HG03469 (cell line): ENCODE measurements around the gene SLC2A5.
"Not testable (repeated sequence)": the region's sequence is repeated elsewhere in the genome, so short reads cannot be mapped to it uniquely, and the experiment has no call there.

ENCODE experiments used
- ATAC-seq: cut with Tn5 transposase; IDR thresholded peaks from one replicate; pipeline ENCODE4 v1.9.1; 2021; ENCODE audit warnings: mild to moderate bottlenecking, moderate library complexity, moderate number of reproducible peaks; ENCODE audit not compliant: unreplicated experiment

SLC2A5 gene

DNA sequence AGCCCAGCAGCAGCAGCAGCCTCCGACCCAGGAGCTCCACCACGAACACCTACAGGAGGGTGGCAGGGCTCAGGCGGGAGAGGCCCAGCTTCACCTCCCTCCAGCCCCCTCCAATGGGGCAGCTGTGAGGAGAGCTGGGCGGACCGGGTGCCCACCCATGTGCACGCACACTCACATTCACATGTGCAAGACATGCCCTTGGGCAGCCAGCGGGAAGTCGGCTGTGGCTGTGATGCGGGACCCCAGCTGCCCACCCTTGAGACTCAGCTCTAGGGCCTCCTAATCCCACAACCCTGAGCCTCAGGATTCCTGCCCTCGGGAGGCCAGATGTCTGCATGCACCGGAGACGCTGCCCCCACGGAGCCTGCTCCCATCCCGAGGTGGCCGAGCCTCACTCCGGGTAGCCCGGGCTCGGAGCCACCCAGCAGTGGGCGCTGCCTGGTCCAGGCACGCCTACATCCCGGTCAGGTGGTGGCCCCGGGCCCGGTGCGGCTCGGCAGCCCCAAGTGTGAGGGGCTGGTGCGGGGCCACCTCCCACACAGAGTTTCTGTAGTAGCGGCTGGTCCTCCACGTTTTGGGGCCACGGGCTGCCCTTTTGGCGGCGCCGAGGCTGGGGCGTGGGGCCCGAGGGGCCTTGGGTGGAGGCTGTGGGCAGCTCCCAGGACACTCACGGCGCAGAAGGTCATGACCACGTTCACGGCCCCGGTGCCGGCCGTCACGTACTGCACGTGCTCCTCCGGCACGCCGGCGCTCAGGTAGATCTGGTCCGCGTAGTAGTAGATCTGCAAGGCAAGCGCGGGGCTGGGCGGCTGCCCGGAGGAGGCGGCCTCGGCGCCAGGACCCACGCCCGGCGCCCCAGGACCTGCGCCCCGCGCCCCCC is 30.3 kb downstream of the SLC2A5 start:
- no peak for ATAC-seq

DNA sequence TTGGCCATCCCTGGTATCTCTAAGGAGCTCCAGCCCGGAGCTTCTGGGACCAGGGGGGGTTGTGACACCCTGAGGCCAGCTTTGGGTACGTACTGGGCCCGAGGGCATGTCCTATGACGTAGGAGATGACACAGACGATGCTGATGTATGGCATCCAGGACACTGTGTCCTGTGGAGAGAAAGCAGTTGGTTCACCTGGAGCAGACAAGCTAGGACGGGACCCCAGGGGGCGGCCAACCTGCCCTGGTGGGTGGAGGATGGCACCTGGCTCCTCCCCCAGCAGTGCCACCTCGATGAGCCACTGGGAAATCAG is 31.1 kb downstream of the SLC2A5 start:
- ATAC-seq = no peak

DNA sequence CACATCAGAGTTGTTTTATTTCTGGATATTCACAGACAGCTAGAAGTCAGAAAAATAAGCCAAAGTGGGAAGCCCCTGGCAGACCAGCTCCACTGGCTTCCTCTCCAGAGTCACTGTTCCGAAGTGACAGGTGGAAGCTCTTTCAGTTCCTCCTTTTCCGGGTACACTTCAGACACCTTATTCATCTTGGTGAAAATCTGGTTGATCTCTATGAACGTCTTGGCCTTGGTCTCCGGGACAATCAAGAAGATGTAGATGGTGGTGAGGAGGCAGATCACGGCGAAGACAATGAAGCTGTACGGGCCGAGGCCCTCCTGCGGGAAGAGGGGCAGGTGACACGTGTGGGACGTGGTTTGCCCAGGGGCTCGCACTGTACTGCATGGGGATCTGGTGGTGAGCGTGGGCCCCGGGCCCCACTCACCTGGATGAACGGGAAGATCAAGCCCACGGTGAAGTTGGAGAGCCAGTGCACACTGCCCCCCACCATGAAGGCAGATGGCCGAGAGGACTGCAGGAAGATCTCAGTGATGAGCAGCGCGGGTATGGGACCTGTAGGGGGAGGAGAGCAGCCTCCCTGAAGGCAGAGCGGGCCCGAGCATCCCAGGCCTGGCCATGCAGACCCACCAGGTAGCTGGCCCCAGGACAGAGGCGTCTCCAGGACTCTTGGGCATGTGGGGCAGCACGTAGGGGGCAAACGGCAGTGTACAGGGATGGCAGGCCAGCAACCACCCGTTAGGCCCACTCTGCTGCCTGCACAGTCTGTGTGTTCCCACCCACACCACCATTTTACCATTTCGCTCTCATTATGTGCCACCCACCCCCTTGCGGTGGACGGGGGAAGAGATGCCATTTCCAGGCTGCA is 31.7 kb downstream of the SLC2A5 start:
- ATAC-seq = no peak

DNA sequence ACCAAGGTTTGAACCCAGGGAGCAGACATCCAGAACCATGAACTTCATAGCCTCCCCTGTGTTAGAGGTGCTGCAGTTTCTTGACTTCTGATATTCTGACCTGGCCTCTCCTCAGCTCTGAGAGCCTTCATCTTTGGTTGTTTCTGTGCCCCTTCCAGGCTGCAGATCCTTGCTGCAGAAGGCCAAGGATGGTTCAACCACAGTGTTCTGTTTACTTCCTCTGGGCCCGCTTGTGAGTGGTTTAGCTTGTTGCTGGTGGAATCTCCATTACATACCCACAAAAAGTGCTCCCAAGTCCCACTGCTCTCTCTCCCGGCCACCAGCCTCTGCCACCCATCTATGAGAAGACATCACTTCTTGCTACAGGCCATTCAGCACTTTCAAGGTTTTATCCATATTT is 34.2 kb downstream of the SLC2A5 start:
- ATAC-seq = no peak

DNA sequence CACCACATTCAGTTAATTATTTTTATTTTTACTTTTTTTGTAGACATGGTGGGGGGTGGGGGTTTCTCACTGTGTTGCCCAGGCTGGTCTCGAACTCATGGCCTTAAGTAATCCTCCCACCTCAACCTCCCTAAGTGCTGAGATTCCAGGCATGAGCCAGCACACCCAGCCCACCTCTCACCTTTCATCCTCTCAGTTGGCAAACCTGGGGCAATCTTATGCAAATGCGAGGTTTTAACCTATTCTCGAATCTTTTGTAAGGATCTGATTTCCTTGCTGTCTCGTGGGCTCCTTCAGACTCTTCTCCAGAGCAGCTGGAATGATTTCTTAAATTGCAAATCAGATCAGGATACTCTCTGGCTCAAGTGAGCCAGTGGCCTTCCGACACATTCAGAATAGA is 36.1 kb downstream of the SLC2A5 start:
- no peak for ATAC-seq

DNA sequence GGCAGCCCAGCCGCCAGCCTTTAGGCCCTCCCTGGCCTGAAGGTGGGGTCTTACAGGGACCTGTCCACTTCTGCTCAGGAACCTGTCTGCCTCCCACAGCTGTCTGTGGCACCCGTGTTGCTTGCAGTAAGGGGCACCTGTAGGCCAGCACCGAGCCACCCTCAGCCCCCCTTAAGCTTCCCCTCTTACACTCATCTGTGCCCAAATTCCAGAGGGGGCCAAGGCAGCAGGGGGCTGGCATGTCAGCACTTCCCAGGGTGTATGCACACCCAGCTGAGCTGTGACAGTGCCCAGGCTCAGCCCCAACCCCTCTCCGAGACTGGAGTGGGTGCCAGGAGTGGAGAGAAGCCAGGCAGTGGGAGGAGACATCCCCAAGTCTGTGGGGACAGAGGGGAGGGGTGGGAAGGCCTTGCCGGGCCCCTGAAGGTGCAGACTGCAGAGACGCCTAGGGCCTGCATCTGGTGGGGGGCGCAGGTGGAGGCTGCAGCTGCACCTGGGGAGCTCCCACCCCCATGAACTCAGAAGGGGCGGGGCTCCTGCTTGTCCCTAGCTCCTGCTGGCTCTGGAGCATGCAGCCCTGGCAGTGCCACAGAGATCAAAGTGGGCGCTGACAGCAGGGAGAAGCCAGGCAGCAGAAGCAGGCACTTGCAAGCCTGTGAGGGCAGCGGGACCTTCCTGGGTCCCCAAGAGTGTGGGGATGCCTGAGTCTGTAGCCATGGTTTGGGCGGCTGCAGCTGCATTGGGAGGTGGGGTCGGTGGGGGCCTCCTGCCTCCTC is 37.8 kb downstream of the SLC2A5 start:
- ATAC-seq = no peak

DNA sequence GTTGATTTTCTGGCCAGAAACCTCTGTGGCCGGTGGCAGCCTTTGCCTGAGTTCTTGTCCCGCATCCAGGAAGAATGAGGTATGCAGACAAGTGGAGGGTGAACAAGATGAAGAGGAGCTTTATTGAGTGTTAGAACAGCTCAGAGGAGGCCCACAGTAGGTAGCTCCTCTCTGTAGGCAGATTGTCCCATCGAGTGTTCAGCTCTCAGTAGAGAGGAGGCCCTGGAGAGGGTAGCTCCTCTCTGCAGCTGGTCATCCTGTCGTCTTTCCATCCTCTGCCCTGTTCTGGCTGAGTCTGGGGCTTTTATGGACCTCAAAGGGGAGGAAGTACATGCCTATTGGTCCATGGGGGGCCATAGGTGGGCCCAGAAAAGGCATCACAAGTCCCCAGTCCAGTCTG is 38.4 kb downstream of the SLC2A5 start:
- not testable (repeated sequence) for ATAC-seq

DNA sequence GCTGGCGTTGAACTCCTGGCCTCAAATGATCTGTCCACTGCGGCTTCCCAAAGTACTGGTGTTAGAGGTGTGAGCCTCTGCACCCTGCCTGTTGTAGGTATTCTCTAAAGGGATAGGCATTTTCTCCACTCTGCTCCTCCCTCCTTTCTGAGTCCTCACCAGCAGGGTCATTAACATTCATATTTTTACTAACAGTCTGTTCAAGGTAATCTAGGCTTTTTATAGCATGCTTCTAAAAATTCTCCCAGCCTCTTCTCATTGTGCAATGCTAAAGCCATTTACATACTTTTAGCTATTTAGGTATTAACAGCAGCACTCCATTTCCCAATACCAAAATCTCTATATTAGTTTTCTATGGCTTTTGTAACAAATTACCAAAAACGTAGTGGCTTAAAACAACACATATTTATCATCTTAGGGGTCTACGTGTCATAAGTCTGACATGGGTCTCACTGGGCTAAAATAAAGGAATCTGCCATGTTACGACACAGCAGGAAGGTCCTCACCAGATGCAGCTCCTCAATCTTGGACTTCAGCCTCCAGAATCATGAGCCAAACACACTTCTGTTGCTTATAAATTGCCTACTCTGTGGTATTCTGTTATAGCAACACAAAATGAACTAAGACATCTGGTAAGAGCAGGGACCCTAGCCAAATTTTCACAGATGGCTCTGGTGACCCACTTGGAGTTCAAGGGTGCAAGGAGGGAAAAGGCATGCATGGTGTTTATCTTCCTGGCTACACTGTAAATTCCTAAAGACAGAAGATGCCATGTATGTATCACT is 40.3 kb downstream of the SLC2A5 start:
- no peak for ATAC-seq

DNA sequence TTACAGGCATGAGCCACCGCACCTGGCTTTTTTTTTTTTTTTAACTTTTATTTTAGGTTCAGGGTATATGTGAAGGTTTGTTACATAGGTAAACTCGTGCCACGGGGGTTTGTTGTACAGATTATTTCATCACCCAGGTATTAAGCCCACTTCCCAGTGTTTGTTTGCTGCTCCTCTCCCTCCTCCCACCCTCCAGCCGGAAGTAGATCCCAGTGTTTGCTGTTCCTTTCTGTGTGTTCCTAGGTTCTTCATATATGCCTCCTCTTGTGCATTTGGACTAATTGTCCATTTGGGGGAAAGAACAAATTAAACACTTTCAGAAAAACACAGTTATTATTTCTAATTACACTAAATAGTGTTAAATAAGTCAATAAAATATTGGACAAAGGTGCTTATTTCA is 42.1 kb downstream of the SLC2A5 start:
- ATAC-seq = no peak

DNA sequence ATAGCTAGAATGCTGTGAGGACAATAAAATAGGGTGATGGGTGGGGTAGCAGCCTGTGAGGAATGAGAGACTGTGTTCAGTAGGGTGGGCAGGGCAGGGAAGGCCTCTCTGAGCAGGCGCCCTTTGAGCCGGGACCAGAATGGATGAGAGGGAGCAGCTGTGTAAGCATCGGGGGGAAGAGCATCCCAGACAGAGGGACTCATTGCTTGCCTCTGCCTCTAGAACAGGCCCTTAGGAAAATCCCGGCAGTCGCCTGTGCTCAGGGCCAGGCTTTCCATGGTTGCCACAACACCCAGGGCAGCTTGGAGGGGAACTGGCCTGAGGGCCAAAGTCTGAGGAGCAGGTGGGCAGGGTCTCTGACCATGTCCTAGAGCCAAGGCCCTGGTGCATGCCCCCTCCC is 44.0 kb downstream of the SLC2A5 start:
- no peak for ATAC-seq

DNA sequence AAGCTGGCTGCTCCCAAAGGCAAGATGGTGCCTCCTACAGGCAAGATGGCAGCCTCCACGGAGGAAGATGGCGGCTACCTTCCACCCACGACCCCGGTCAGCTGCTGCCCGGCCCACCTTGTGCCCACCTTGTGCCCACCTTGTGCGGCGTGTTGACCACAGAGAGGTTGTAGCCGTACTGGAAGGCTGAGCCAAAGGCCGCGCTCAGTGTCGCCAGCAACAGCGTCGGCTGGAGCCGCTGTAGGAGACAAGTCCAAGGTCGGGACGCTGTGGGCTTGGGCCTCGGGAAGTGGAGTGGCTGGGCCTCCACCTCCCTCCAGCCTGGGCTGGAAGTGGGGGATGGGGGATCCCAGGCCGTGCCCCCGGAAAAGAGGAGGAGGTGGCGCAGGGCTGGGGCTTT is 44.6 kb downstream of the SLC2A5 start:
- no peak for ATAC-seq

DNA sequence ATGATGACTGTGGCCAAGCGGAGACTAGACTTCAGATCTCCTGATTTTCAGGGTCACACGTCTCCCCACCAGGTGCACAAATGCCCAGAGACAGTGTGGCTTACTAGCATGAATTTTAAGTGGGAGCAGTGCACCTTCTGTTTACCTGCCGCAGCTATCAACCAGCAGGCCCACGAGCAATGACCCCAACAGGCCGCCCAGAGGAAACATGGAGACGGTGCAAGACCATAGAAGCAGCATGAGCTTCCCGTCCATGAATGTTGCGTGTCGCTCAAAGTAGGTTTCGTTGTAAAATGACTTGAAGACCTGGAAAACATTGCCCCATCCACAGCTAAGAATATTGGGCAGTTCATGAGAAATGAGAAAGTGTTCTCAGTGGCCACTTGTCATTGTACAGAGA is 46.7 kb downstream of the SLC2A5 start:
- no peak for ATAC-seq

DNA sequence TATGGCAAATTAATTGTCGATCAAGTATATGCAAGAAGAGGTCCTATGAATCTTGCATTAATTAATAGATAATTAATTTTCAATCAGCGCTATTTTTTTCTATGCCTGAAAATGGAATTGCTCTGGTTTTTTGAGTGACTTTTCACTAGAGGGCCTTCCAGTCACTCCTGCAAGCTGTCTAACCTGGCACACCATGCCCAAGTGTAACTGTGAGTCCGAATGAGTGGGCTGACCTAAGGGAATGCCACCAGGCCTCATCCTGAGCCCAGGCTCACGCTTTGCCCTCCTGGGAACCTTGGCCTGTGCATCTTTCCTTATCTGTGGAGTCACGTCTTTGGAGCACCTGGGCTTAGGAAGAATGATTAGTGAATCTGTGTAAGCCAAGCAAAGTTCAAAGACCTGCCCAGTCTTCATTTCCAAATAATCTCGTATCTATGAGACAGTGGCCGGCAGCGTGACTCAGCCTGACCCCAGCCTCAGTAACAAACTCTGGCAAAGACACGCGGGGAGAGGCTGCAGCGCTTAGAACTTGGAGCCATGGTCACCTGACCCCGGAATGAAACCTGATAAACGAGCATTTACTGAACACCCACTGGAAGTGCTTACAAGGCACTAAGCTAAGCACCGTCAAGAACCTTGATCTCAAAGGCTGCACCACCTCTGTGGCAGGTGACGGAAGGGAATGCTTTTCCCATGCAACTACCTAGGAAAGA is 47.3 kb downstream of the SLC2A5 start:
- ATAC-seq = not testable (repeated sequence)

DNA sequence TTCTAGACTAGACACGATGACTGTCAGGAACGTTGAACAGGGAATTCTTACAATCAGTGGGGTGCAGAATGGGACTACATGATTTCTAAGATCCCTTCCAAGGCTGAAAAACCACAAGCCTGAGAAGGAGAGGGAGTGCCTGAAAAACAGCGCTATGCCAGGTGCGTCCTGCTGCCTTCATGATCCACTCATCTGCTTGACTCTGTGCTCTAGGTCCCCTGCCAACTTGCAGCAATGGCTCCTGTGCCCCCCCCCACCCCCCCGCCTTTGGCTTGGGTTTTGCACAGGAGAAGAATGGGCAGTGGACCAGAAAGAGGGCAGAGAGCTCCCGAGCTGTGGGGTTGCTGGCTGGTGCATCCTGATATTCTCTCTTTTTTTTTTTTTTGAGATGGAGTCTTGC is 49.1 kb downstream of the SLC2A5 start:
- no peak for ATAC-seq

DNA sequence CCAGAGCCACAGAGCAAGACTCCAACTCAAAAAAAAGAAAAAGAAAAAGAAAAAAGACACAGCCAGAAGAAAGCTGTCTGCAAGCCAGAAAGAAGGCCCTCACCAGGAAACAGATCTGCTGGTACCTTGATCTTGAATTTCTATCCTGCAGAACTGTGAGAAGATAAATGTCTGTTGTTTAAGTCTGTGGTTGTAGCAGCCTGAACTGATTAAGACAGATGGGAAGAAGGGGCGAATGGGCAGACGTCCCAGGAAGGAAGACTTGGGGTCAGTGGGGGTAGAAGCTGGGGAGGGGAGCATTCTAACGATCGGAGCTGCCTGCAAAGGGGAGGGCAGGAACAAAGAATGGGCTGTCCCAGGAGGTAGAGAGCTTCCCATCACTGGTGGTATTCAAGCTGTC is 49.5 kb downstream of the SLC2A5 start:
- ATAC-seq = no peak

DNA sequence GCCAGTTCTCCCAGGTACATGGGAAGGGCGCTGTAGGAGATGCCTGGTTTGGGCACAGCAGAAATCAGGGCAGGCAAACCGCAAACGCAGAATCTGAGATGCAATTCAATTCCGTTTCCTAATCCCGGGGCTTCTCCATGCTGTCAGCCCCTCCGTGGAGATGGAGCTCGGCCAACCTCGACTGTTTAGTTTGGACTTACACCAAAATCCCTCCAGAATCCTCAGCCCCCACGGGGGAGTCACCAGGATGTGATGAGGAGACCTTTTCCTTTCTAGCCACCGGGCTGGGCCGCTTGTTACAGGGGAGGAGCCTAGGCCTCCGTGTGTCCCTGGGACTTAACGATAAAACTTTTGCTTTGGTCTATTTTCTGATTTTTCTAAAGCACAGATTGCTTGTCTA is 51.1 kb downstream of the SLC2A5 start:
- no peak for ATAC-seq

DNA sequence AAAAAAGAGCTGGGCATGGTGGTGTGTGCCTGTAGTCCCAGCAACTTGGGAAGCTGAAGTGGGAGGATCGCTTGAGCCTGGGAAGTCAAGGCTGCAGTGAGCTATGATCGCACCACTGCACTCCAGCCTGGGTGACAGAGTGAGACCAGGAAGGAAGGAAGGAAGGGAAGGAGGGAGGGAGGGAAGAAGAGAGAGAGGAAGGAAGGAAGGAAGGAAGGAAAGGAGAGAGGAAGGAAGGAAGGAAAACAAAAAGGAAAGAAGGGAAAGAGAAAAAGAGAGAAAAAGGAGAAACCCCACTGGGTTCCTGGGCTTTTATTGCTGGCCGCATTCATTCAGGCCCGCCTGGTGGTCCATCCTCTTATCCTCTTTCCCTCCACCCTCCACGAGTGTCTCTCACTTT is 53.0 kb downstream of the SLC2A5 start:
- ATAC-seq = no peak

DNA sequence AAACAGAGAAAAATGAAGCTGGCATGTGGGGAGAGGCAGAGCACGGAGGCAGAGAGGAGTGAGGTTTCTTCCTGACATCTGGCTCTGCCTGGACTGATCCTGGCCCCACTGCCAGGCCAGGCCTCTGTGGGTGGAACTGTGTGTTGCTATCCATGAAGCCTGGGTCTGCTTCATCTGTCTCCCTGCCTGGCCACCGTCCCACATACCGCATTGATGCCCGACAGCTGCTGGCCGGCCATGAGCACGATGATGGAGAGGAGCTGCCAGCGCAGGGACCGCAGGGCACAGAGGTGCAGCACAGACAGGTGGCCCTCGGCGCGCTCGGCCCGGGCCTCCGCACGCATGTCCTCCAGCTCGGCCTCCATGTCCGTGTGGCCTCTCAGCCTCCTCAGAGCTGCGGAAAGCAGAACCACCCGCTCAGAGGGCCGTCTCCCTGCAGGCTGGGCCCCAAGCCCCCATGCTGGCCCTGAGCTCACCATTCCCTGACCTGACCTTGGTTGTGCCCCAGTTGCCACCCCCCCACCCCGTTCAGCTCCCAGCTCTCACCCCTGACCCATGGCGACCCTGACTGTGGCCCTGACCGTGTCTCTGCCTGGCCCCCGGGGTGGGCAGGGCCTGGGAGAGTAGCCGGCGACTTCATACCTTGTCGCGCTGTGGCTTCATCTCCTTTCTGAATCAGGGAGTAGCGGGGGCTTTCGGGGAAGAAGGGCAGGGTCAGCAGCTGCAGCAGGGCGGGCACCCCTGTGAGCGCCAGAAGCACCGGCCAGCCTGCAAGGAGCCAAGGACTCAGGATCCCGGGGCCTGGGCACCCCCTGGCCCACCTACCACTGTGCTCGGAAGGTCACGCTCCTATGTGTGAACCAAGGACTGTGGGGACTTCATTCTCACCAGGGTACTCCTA is 54.7 kb downstream of the SLC2A5 start:
- ATAC-seq = no peak

DNA sequence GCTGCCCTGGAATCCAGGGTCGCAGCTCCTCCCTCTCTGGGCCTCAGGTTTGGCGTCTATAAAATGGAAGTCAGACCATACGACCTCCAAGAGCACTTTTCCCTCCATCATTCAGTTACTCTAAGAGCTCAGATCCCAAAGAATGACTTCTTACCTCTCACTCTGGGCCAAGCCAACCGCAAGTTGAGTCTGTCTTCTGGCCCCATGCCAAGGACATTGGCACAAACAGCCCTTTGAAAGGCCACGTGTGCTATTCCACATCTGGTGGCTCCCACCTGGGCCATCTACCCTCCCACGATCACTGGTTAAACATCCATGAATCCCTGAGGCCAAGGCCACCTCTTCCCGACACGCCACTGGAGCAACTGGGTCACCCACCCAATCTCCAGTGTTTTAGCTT is 55.6 kb downstream of the SLC2A5 start:
- ATAC-seq = no peak
